ENCODE data around the gene APOBEC3H.

DNA sequence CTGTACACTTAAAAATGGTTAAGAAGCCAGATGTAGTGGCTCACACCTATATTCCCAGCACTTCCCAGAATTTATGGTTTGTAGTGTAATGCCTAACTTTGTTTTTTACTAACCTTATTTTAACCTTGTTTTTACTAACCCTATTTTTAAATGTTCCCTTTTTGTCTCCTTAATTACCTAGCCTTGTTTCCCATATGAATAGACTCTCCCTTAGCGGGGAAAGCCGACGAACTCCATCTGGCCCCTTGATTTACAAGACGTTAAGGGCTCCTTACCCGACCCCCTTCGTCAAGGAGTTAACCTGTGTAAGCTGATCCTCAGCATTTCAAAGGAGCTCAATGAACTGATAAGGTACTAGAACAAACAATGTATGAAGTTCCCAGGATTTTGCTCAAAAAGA, 17.1 kb downstream of the APOBEC3H start:
- TF ChIP-seq, protein P1, sequence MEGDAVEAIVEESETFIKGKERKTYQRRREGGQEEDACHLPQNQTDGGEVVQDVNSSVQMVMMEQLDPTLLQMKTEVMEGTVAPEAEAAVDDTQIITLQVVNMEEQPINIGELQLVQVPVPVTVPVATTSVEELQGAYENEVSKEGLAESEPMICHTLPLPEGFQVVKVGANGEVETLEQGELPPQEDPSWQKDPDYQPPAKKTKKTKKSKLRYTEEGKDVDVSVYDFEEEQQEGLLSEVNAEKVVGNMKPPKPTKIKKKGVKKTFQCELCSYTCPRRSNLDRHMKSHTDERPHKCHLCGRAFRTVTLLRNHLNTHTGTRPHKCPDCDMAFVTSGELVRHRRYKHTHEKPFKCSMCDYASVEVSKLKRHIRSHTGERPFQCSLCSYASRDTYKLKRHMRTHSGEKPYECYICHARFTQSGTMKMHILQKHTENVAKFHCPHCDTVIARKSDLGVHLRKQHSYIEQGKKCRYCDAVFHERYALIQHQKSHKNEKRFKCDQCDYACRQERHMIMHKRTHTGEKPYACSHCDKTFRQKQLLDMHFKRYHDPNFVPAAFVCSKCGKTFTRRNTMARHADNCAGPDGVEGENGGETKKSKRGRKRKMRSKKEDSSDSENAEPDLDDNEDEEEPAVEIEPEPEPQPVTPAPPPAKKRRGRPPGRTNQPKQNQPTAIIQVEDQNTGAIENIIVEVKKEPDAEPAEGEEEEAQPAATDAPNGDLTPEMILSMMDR (IDR thresholded peaks at IDR 0.05 in 2 of 3, conservative IDR thresholded peaks at IDR 0.05 in 1 of 3; ENCODE audit: borderline replicate concordance in 1 of 3, insufficient read depth in 1 of 3, low read depth in 2 of 3, low read length in 2 of 3) = no peak
- no peak for TF ChIP-seq EZH2phosphoT487 (IDR thresholded peaks at IDR 0.05; ENCODE audit: borderline replicate concordance)
- TF ChIP-seq POLR2A (IDR thresholded peaks at IDR 0.05; ENCODE audit: borderline replicate concordance, extremely low read depth, insufficient read depth, insufficient read length) = no peak
- TF ChIP-seq POLR2AphosphoS5 (IDR thresholded peaks at IDR 0.05; ENCODE audit: low read depth, low read length) = no peak
- TF ChIP-seq ZNF274 (IDR thresholded peaks at IDR 0.05; ENCODE audit: low read depth, low read length) = no peak
- no peak for TF ChIP-seq SRF (IDR thresholded peaks at IDR 0.05; ENCODE audit: low read depth)
- TF ChIP-seq YY1 (IDR thresholded peaks at IDR 0.05; ENCODE audit: extremely low read depth, insufficient replicate concordance, low read depth, low read length) = no peak
- no peak for TF ChIP-seq JUND (IDR thresholded peaks at IDR 0.05)
- TF ChIP-seq EZH2 (IDR thresholded peaks at IDR 0.05) = no peak
- TF ChIP-seq CBX3 (IDR thresholded peaks at IDR 0.05; ENCODE audit: low read depth) = no peak
- TF ChIP-seq ELF1 (IDR thresholded peaks at IDR 0.05; ENCODE audit: borderline replicate concordance, low read depth) = no peak
- TF ChIP-seq EGR1 (IDR thresholded peaks at IDR 0.05; ENCODE audit: low read depth) = no peak
- TF ChIP-seq FOSL1 (IDR thresholded peaks at IDR 0.05; ENCODE audit: low read depth) = no peak

Measured in HCT116 (cell line).